Glutamatergic neuron (in vitro differentiated cells): ENCODE results near the gene PPP1R9B. TPM values are rescaled to one million over a fixed set of nuclear protein-coding genes. Genes with fewer than 3 reads are reported as not detected.
A peak's percentile ranks its signal among the peaks of the same experiment; 100 is the strongest.

Experiments used
- DNase-seq: peaks from one replicate; pipeline ENCODE4 v3.0.0; 2022
- H3K27ac Mint-ChIP-seq: one replicate; pipeline ENCODE4 v1.8.0; 2020; ENCODE audit warnings: mild to moderate bottlenecking, mixed read lengths, inconsistent platforms; ENCODE audit not compliant: unreplicated experiment
- H3K27me3 Mint-ChIP-seq: one replicate; pipeline ENCODE4 v1.8.0; 2020; ENCODE audit warnings: mild to moderate bottlenecking, moderate library complexity, mixed read lengths, inconsistent platforms; ENCODE audit not compliant: unreplicated experiment
- H3K36me3 Mint-ChIP-seq: one replicate; pipeline ENCODE4 v1.8.0; 2020; ENCODE audit warnings: mild to moderate bottlenecking, mixed read lengths, inconsistent platforms; ENCODE audit not compliant: unreplicated experiment
- H3K4me1 Mint-ChIP-seq: one replicate; pipeline ENCODE4 v1.8.0; 2020; ENCODE audit warnings: mild to moderate bottlenecking, low read depth, mixed read lengths, inconsistent platforms; ENCODE audit not compliant: unreplicated experiment
- H3K4me3 Mint-ChIP-seq: one replicate; pipeline ENCODE4 v1.8.0; 2020; ENCODE audit warnings: mild to moderate bottlenecking, mixed read lengths, inconsistent platforms; ENCODE audit not compliant: unreplicated experiment
- H3K9me3 Mint-ChIP-seq: one replicate; pipeline ENCODE4 v1.8.0; 2020; ENCODE audit warnings: mild to moderate bottlenecking, moderate library complexity, mixed read lengths, inconsistent platforms; ENCODE audit not compliant: unreplicated experiment
- CTCF ChIP-seq: fragments of 200-600 bp; sonication (generic); IDR thresholded peaks from one replicate; pipeline ENCODE4 v1.5.0; 2021; ENCODE audit not compliant: partially characterized antibody, unreplicated experiment
- total RNA-seq: library from RNA; stranded (reverse); fragmentation: NEBNext Ultra II Directional; extraction: Animal tissue kit (Norgen Biotek cat#: 25700); gene quantifications from one replicate; pipeline ENCODE4 v1.2.1, GENCODE V29; 2021; ENCODE audit not compliant: unreplicated experiment

PPP1R9B gene
- total RNA-seq, 1 donor from 2014 or later: 74.0 TPM

GRCh38 chr17:50151937-50152547 lies 1.6 kb upstream of the PPP1R9B start:
- Mint-ChIP-seq H3K27ac (peak overlapping the region; percentile 97), H3K36me3 (no peaks in the 10 kb centered on the region), H3K4me3 (peak overlapping the region; percentile 91), H3K4me1 (peaks cover 10% of the 10 kb centered on the region), H3K27me3 (peaks cover 6% of the 10 kb centered on the region), H3K9me3 (peaks cover 7% of the 10 kb centered on the region)
- no peak for TF ChIP-seq CTCF
- DNase-seq: peak; percentile 76

GRCh38 chr17:50151041-50151936 lies 812 bp upstream of the PPP1R9B start:
- peak; percentile 78 for TF ChIP-seq CTCF
- peak overlapping the region; percentile 91 for H3K4me3 Mint-ChIP-seq
- DNase-seq: peak; percentile 95
- H3K36me3 Mint-ChIP-seq: no peaks in the 10 kb centered on the region
- H3K27me3 Mint-ChIP-seq: peaks cover 6% of the 10 kb centered on the region
- peaks cover 9% of the 10 kb centered on the region for H3K9me3 Mint-ChIP-seq
- peaks cover 17% of the 10 kb centered on the region for H3K4me1 Mint-ChIP-seq
- H3K27ac Mint-ChIP-seq: peak overlapping the region; percentile 92

GRCh38 chr17:50149417-50150353 lies 792 bp downstream of the PPP1R9B start:
- Mint-ChIP-seq H3K9me3 (peaks cover 9% of the 10 kb centered on the region), H3K27ac (no peak overlapping the region), H3K4me1 (peaks cover 20% of the 10 kb centered on the region), H3K4me3 (peak overlapping the region; percentile 95), H3K27me3 (peaks cover 8% of the 10 kb centered on the region), H3K36me3 (no peaks in the 10 kb centered on the region)
- no peak for TF ChIP-seq CTCF
- peak; percentile 63 for DNase-seq

- H3K9me3 Mint-ChIP-seq: peaks cover 12% of the 10 kb centered on the region
- no peak for DNase-seq
- H3K36me3 Mint-ChIP-seq: peaks cover 5% of the 10 kb centered on the region
- H3K27me3 Mint-ChIP-seq: peaks cover 9% of the 10 kb centered on the region
- no peak overlapping the region for H3K27ac Mint-ChIP-seq
- peaks cover 23% of the 10 kb centered on the region for H3K4me1 Mint-ChIP-seq
- peak overlapping the region; percentile 95 for H3K4me3 Mint-ChIP-seq
- TF ChIP-seq CTCF: no peak
Observed at GRCh38 chr17:50149091-50149416, 1.4 kb downstream of the PPP1R9B start.
